ENCODE results near the gene MT1F.

- TF ChIP-seq CTCF (conservative IDR thresholded peaks at IDR 0.05 in 1 of 2, IDR thresholded peaks at IDR 0.05 in 1 of 2; ENCODE audit: extremely low read depth in 1 of 2, insufficient read depth in 1 of 2, low read depth in 1 of 2, low read length in 2 of 2) (no peak), EZH2 (IDR thresholded peaks at IDR 0.05; ENCODE audit: borderline replicate concordance, low read length) (no peak)
Measured at GRCh38 chr16:56649271-56649670, 8.5 kb upstream of the MT1F start.
